Neural cell (in vitro differentiated cells): ENCODE measurements around the gene PRIMPOL. TPM values are rescaled to one million over a fixed set of nuclear protein-coding genes. Genes with fewer than 3 reads are reported as not detected.

ENCODE experiments used
- H2AFZ ChIP-seq: fragments of 200-600, 300-800 bp; sonication (generic), shearing (Covaris generic); 2 replicates; pipeline ENCODE4 v1.6.0; 2014; ENCODE audit warnings: low read depth, mild to moderate bottlenecking, antibody characterized with exemption, low read length, moderate library complexity
- H3F3A ChIP-seq: fragments of 200-600 bp; shearing (Covaris generic); 2 replicates; pipeline ENCODE4 v1.6.1; 2016; ENCODE audit warnings: mild to moderate bottlenecking, moderate library complexity, mixed read lengths, antibody characterized with exemption, low read length; ENCODE audit not compliant: insufficient read depth, poor library complexity, severe bottlenecking
- H3K27ac ChIP-seq: fragments of 200-600, 300-800 bp; sonication (generic), shearing (Covaris generic); 2 replicates; pipeline ENCODE4 v1.5.1; 2014; ENCODE audit warnings: mild to moderate bottlenecking, low read length, moderate library complexity
- H3K27me3 ChIP-seq: fragments of 300-800, 200-600 bp; sonication (generic), shearing (Covaris generic); 2 replicates; pipeline ENCODE4 v1.6.0; 2014; ENCODE audit warnings: mild to moderate bottlenecking, low read depth, low read length, moderate library complexity; ENCODE audit not compliant: insufficient read depth
- H3K36me3 ChIP-seq: fragments of 300-800, 200-600 bp; sonication (generic), shearing (Covaris generic); 2 replicates; pipeline ENCODE4 v1.5.1; 2014; ENCODE audit warnings: mild to moderate bottlenecking, antibody characterized with exemption, low read length, moderate library complexity; ENCODE audit not compliant: insufficient read depth
- H3K4me2 ChIP-seq: fragments of 300-800, 200-600 bp; sonication (generic), shearing (Covaris generic); 2 replicates; pipeline ENCODE4 v1.6.0; 2014; ENCODE audit warnings: mild to moderate bottlenecking, low read length
- H3K4me3 ChIP-seq: fragments of 300-800, 200-600 bp; sonication (generic), shearing (Covaris generic); 2 replicates; pipeline ENCODE4 v1.5.1; 2014; ENCODE audit warnings: mild to moderate bottlenecking, low read length, moderate library complexity
- H3K79me2 ChIP-seq: fragments of 200-600 bp; shearing (Covaris generic); replicated peaks from 2 replicates; pipeline ENCODE4 v1.6.0; 2014; ENCODE audit warnings: mild to moderate bottlenecking, low read length, moderate library complexity; ENCODE audit not compliant: insufficient read depth
- H3K9ac ChIP-seq: fragments of 300-800, 200-600 bp; sonication (generic), shearing (Covaris generic); 2 replicates; pipeline ENCODE4 v1.6.1; 2016; ENCODE audit warnings: mild to moderate bottlenecking, low read length, mixed read lengths
- H3K9me2 ChIP-seq: fragments of 200-600 bp; shearing (Covaris generic); 2 replicates; pipeline ENCODE4 v1.6.1; 2016; ENCODE audit warnings: mild to moderate bottlenecking, low read length, mixed read lengths; ENCODE audit not compliant: insufficient read depth
- H3K9me3 ChIP-seq: fragments of 200-600, 300-800 bp; sonication (generic), shearing (Covaris generic); 2 replicates; pipeline ENCODE4 v1.6.1; 2016; ENCODE audit warnings: mild to moderate bottlenecking, mixed run types, low read length, moderate library complexity, mixed read lengths
- H4K20me1 ChIP-seq: fragments of 200-600 bp; shearing (Covaris generic); 2 replicates; pipeline ENCODE4 v1.6.1; 2016; ENCODE audit warnings: mild to moderate bottlenecking, mixed run types; ENCODE audit not compliant: insufficient read depth
- EP300 ChIP-seq: fragments of 450-650 bp; conservative IDR thresholded peaks from 2 replicates; pipeline ENCODE4 v1.6.1; 2014; ENCODE audit warnings: antibody characterized with exemption, mild to moderate bottlenecking, moderate library complexity; ENCODE audit not compliant: poor library complexity, severe bottlenecking
- EZH2 ChIP-seq: fragments of 200-600, 300-800 bp; shearing (Covaris generic), sonication (generic); IDR thresholded peaks from 2 replicates; pipeline ENCODE4 v1.6.1; 2014; ENCODE audit warnings: antibody characterized with exemption, low read length, borderline replicate concordance, mild to moderate bottlenecking; ENCODE audit not compliant: insufficient read depth, poor library complexity, severe bottlenecking
- MXI1 ChIP-seq: fragments of 450-650 bp; conservative IDR thresholded peaks from 2 replicates; pipeline ENCODE4 v1.6.1; 2014; ENCODE audit warnings: antibody characterized with exemption, mild to moderate bottlenecking; ENCODE audit not compliant: poor library complexity, severe bottlenecking
- POLR2AphosphoS5 ChIP-seq: IDR thresholded peaks from 2 replicates; pipeline ENCODE4 v1.6.1; 2012
- RAD21 ChIP-seq: fragments of 450-650 bp; conservative IDR thresholded peaks from 2 replicates; pipeline ENCODE4 v1.6.1; 2014; ENCODE audit warnings: antibody characterized with exemption, mild to moderate bottlenecking, moderate library complexity
- REST ChIP-seq: IDR thresholded peaks from 2 replicates; pipeline ENCODE4 v1.6.1; 2012; ENCODE audit warnings: borderline replicate concordance
- SMC3 ChIP-seq: fragments of 450-650 bp; conservative IDR thresholded peaks from 2 replicates; pipeline ENCODE4 v1.6.1; 2014; ENCODE audit warnings: antibody characterized with exemption, mild to moderate bottlenecking, moderate library complexity; ENCODE audit not compliant: poor library complexity
- TAF1 ChIP-seq: IDR thresholded peaks from 2 replicates; pipeline ENCODE4 v1.6.1; 2012; ENCODE audit warnings: low read depth
- polyA plus RNA-seq: library from polyadenylated mRNA; depleted of rRNA; stranded (reverse); fragments of >200 nt; gene quantifications from 2 replicates; pipeline ENCODE4 v1.2.3, GENCODE V29; 2014
- TF ChIP-seq, protein P1 (sequence below): fragments of 450-650 bp; IDR thresholded peaks from 2 replicates; pipeline ENCODE4 v1.5.1; 2014; ENCODE audit warnings: antibody characterized with exemption, mild to moderate bottlenecking, moderate library complexity; ENCODE audit not compliant: poor library complexity, severe bottlenecking

Gene PRIMPOL
- polyA plus RNA-seq, 1 donor from 2014 or later, result 23.6 TPM

DNA sequence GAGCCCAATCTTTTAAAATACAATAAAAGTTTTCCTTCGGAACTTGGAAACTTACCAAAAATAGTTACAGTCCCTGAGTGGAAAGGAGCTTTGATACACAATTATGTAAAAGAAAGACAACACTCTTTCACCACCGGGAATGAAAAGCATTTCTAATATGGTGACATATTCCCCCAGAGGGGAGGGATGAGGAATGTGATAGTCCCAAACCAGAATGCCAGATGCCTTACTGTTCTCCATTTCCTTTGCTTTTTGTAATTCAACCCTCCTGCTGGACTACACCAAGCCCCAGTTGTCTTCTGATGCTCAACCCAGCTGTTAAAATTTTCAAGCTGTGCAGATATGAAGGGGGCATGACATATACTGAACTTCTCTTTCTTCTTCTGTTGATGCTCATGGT lies 4.1 kb downstream of the PRIMPOL start:
- Histone ChIP-seq H3K4me2 (no peak overlapping the region), H3F3A (no peaks in the 10 kb centered on the region), H3K79me2 (no peaks in the 10 kb centered on the region), H3K27ac (no peak overlapping the region), H2AFZ (no peak overlapping the region), H3K9me2 (no peaks in the 10 kb centered on the region), H3K4me3 (no peak overlapping the region), H3K9me3 (no peaks in the 10 kb centered on the region), H3K36me3 (no peaks in the 10 kb centered on the region), H3K27me3 (no peaks in the 10 kb centered on the region), H3K9ac (no peak overlapping the region), H4K20me1 (no peaks in the 10 kb centered on the region)
- TF ChIP-seq EP300 (no peak), REST (no peak), MXI1 (no peak), SMC3 (no peak), TAF1 (no peak), EZH2 (no peak), RAD21 (no peak), POLR2AphosphoS5 (no peak)
- TF ChIP-seq, protein P1, sequence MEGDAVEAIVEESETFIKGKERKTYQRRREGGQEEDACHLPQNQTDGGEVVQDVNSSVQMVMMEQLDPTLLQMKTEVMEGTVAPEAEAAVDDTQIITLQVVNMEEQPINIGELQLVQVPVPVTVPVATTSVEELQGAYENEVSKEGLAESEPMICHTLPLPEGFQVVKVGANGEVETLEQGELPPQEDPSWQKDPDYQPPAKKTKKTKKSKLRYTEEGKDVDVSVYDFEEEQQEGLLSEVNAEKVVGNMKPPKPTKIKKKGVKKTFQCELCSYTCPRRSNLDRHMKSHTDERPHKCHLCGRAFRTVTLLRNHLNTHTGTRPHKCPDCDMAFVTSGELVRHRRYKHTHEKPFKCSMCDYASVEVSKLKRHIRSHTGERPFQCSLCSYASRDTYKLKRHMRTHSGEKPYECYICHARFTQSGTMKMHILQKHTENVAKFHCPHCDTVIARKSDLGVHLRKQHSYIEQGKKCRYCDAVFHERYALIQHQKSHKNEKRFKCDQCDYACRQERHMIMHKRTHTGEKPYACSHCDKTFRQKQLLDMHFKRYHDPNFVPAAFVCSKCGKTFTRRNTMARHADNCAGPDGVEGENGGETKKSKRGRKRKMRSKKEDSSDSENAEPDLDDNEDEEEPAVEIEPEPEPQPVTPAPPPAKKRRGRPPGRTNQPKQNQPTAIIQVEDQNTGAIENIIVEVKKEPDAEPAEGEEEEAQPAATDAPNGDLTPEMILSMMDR, result no peak

DNA sequence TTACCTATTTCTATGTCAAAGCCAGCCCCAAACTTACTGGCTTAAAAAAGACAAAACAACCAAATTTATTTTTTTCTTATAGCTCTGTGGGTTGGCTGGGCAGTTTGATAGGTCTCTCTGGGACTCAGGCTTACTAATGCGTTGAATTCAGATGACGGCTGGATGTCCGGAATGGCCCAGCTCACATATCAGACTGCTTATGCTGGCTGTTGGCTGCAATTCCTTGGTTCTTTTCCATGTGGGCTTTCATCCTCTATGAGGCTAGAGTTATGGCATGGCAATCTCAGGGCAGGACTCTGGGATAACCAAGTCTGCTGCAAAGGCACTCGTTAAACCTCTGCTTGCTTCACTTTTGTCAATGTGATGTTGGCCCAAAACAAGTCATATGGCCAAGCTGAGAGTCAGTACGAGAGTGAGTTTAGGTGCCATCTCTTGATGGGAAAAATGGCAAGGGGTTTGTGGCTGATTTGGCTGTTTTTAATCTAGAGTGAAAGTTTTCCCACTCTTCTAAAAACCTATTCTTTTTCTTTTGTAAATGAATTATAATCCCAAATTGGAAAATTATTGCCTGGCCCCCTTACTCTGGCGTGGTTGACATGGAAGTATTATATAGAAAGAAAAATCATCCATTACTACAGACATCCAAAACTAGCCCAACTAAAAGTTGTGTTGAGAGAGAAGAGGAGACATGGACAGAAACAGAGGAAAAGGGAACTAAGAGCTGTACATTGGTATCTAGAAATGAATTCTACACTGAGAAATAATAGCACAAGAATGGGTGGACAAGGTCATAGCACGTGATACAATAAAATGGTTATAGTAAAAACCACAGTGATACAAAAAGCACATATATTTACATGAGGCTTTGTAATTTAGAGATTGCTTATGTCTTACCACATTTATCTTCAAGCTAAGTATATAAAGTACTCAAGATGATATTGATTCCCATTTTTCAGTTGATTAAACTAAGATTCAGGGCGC lies 6.6 kb downstream of the PRIMPOL start:
- Histone ChIP-seq H4K20me1 (no peaks in the 10 kb centered on the region), H3K36me3 (no peaks in the 10 kb centered on the region), H3K4me2 (no peak overlapping the region), H2AFZ (no peak overlapping the region), H3K27ac (no peak overlapping the region), H3K9me3 (no peaks in the 10 kb centered on the region), H3K4me3 (no peak overlapping the region), H3F3A (no peaks in the 10 kb centered on the region), H3K79me2 (no peaks in the 10 kb centered on the region), H3K27me3 (no peaks in the 10 kb centered on the region), H3K9ac (no peak overlapping the region), H3K9me2 (no peaks in the 10 kb centered on the region)
- TF ChIP-seq, protein P1, result no peak
- TF ChIP-seq RAD21, result no peak
- TF ChIP-seq EZH2, result no peak
- TF ChIP-seq EP300, result no peak
- TF ChIP-seq REST, result no peak
- no peak for TF ChIP-seq SMC3
- no peak for TF ChIP-seq POLR2AphosphoS5
- TF ChIP-seq MXI1, result no peak
- TF ChIP-seq TAF1, result no peak
